HL-60/S4 (cell line): ENCODE results near the gene AQP2.
"Not testable (repeated sequence)": the region's sequence is repeated elsewhere in the genome, so short reads cannot be mapped to it uniquely, and the experiment has no call there.

Experiments
- in situ Hi-C: fragments of 300-500 bp; cut with MboI; formaldehyde crosslinking; loops from 2 replicates; pipeline ENCODE4 v1.14.3; 2022; ENCODE audit warnings: low sequenced_read_pairs

AQP2 gene

GRCh38 chr12:49982246-49983087, 31.9 kb downstream of the AQP2 start:
- in situ Hi-C loops, result no loop called here

GRCh38 chr12:49983892-49984291, 33.4 kb downstream of the AQP2 start:
- in situ Hi-C loops, result no loop called here

- in situ Hi-C loops, result no loop called here
Observed at GRCh38 chr12:49984476-49985359, 34.2 kb downstream of the AQP2 start.

- in situ Hi-C loops, result no loop called here
Observed at GRCh38 chr12:49985981-49986380, 35.4 kb downstream of the AQP2 start.

- in situ Hi-C loops, result not testable (repeated sequence)
Observed at GRCh38 chr12:49986476-49986875, 35.9 kb downstream of the AQP2 start.

GRCh38 chr12:49987625-49988303, 37.2 kb downstream of the AQP2 start:
- in situ Hi-C loops, result no loop called here

- in situ Hi-C loops, result not testable (repeated sequence)
Observed at GRCh38 chr12:49989400-49989799, 38.9 kb downstream of the AQP2 start.

GRCh38 chr12:49990273-49990672, 39.7 kb downstream of the AQP2 start:
- in situ Hi-C loops, result no loop called here

GRCh38 chr12:49998453-49998852, 47.9 kb downstream of the AQP2 start:
- in situ Hi-C loops, result no loop called here

GRCh38 chr12:50003595-50003994, 53.1 kb downstream of the AQP2 start:
- in situ Hi-C loops, result no loop called here

GRCh38 chr12:50004696-50005095, 54.2 kb downstream of the AQP2 start:
- in situ Hi-C loops, result no loop called here

- in situ Hi-C loops, result no loop called here
Observed at GRCh38 chr12:50005175-50005574, 54.6 kb downstream of the AQP2 start.

GRCh38 chr12:50006280-50006679, 55.7 kb downstream of the AQP2 start:
- in situ Hi-C loops, result no loop called here

- in situ Hi-C loops, result no loop called here
Observed at GRCh38 chr12:50006754-50007442, 56.4 kb downstream of the AQP2 start.
